H1 (cell line): ENCODE measurements around the gene TSNAXIP1. TPM values are rescaled to one million over a fixed set of nuclear protein-coding genes. Genes with fewer than 3 reads are reported as not detected.

Source experiments
- ATF2 ChIP-seq: IDR thresholded peaks from 2 replicates; pipeline ENCODE4 v1.6.1; 2012; ENCODE audit warnings: low read length, inconsistent platforms
- CBX5 ChIP-seq: fragments of 300-800, 300-1000 bp; sonication (generic); IDR thresholded peaks from 2 replicates; pipeline ENCODE4 v1.7.1; 2016; ENCODE audit warnings: antibody characterized with exemption, low read length, low read depth
- CBX8 ChIP-seq: fragments of 300-800, 300-1000 bp; sonication (generic); IDR thresholded peaks from 2 replicates; pipeline ENCODE4 v1.7.1; 2016; ENCODE audit warnings: low read depth, low read length, borderline replicate concordance
- CHD1 ChIP-seq: IDR thresholded peaks from 2 replicates; pipeline ENCODE4 v1.6.1; 2012; ENCODE audit warnings: low read depth, low read length, improper control_type of control experiment
- CHD2 ChIP-seq: IDR thresholded peaks from 2 replicates; pipeline ENCODE4 v1.6.1; 2012; ENCODE audit warnings: low read length, improper control_type of control experiment
- CTBP2 ChIP-seq: IDR thresholded peaks from 2 replicates; pipeline ENCODE4 v1.7.0; 2011; ENCODE audit warnings: borderline replicate concordance, mild to moderate bottlenecking, moderate library complexity, mixed read lengths, low read length; ENCODE audit not compliant: insufficient read depth, insufficient read length
- E2F6 ChIP-seq: IDR thresholded peaks from 2 replicates; pipeline ENCODE4 v1.6.1; 2012; ENCODE audit warnings: inconsistent platforms
- EP300 ChIP-seq, 2 experiments: IDR thresholded peaks; 1 replicate in 1 of 2; 2 replicates in 1 of 2; pipeline ENCODE4 v1.6.1; 2011 to 2012; ENCODE audit warnings: low read depth in 2 of 2, low read length in 2 of 2, mild to moderate bottlenecking in 2 of 2, borderline replicate concordance in 1 of 2, inconsistent platforms in 1 of 2, moderate library complexity in 1 of 2
- HDAC6 ChIP-seq: IDR thresholded peaks from one replicate; pipeline ENCODE4 v1.7.1; 2012; ENCODE audit warnings: low read depth, mild to moderate bottlenecking, inconsistent platforms, low read length, moderate library complexity
- JUN ChIP-seq: IDR thresholded peaks from 2 replicates; pipeline ENCODE4 v1.6.1; 2011; ENCODE audit warnings: low read depth, mild to moderate bottlenecking, improper control_type of control experiment, low read length
- KDM1A ChIP-seq: fragments of 200-600, 300-600 bp; sonication (generic); IDR thresholded peaks from 2 replicates; pipeline ENCODE4 v1.7.1; 2016; ENCODE audit warnings: mild to moderate bottlenecking, low read length, borderline replicate concordance
- NANOG ChIP-seq: IDR thresholded peaks from 2 replicates; pipeline ENCODE4 v1.6.1; 2011; ENCODE audit warnings: low read length, low read depth, mild to moderate bottlenecking, inconsistent platforms; ENCODE audit not compliant: insufficient read depth, poor library complexity, severe bottlenecking
- POLR2A ChIP-seq, 2 experiments: IDR thresholded peaks; 1 replicate in 1 of 2; 2 replicates in 1 of 2; pipeline ENCODE4 v1.6.1; 2011; ENCODE audit warnings: low read depth in 2 of 2, low read length in 2 of 2, mild to moderate bottlenecking in 2 of 2; ENCODE audit errors: control extremely low read depth in 1 of 2
- POLR2AphosphoS5 ChIP-seq: IDR thresholded peaks from 2 replicates; pipeline ENCODE4 v1.6.1; 2011; ENCODE audit warnings: low read depth, low read length
- SAP30 ChIP-seq: fragments of 300-600 bp; sonication (generic); IDR thresholded peaks from 2 replicates; pipeline ENCODE4 v1.7.1; 2012; ENCODE audit warnings: low read length, moderate library complexity, mild to moderate bottlenecking, inconsistent platforms; ENCODE audit not compliant: insufficient read depth, insufficient replicate concordance
- SIRT6 ChIP-seq: IDR thresholded peaks from one replicate; pipeline ENCODE4 v1.7.1; 2012; ENCODE audit warnings: low read length, inconsistent platforms
- SP1 ChIP-seq: IDR thresholded peaks from 2 replicates; pipeline ENCODE4 v1.6.1; 2011; ENCODE audit warnings: low read depth, low read length
- TAF1 ChIP-seq: IDR thresholded peaks from 2 replicates; pipeline ENCODE4 v1.6.1; 2011; ENCODE audit warnings: mild to moderate bottlenecking, low read depth, low read length
- TAF7 ChIP-seq: optimal IDR thresholded peaks from 2 replicates; pipeline ENCODE3; 2011; ENCODE audit warnings: low read depth, mild to moderate bottlenecking, inconsistent platforms, low read length, moderate library complexity, borderline replicate concordance
- TCF12 ChIP-seq: IDR thresholded peaks from 2 replicates; pipeline ENCODE4 v1.6.1; 2011; ENCODE audit warnings: low read depth, mild to moderate bottlenecking, low read length
- polyA plus RNA-seq, 7 experiments: library from polyadenylated mRNA; depleted of rRNA in 3 of 7; stranded (reverse) in 5 of 7; unstranded in 2 of 7; fragments of >200 nt in 5 of 7; fragments of 200-250 nt in 2 of 7; gene quantifications; 1 replicate in 5 of 7; 2 replicates in 1 of 7; 4 replicates in 1 of 7; pipeline versions ENCODE4 v1.2.1 to v1.2.3, GENCODE V29; 2011 to 2013; ENCODE audit warnings: missing spikeins in 2 of 7, mixed read lengths in 2 of 7
- total RNA-seq: library from RNA; stranded (reverse); fragmentation: NEBNext Ultra II Directional; extraction: Animal tissue kit (Norgen Biotek cat#: 25700); gene quantifications from 2 replicates; pipeline ENCODE4 v1.2.1, GENCODE V29; 2021

TSNAXIP1 gene
- total and polyA plus RNA-seq, 2 of the 8 experiments (the other 6 are each of a cell fraction or from before 2014, with no cell fraction given): 0.37 to 0.94 TPM

GRCh38 chr16:67872631-67873434 lies 66.1 kb downstream of the TSNAXIP1 start, which contains the start of gene EDC4 (continued):
- TF ChIP-seq ATF2 (0 out of 2 replicates have a peak, but pooled peaks have one; percentile 11), POLR2A (IDR thresholded peaks at IDR 0.05; ENCODE audit: control extremely low read depth in 1 of 2, low read depth in 2 of 2, low read length in 2 of 2) (peak in 1 of 2 experiments; percentile 74; a peak in 2 of 3 replicates), KDM1A (no peak), SIRT6 (no peak), TCF12 (no peak), SP1 (0 out of 2 replicates have a peak, but pooled peaks have one; percentile 43), TAF7 (no peak), TAF1 (peak; percentile 84), CHD1 (no peak), CHD2 (peak; percentile 56; the same call in 1 of the 2 replicates), POLR2AphosphoS5 (peak; percentile 52), SAP30 (peak; percentile 4), CBX8 (no peak), JUN (0 out of 2 replicates have a peak, but pooled peaks have one; percentile 28), CBX5 (no peak), CTBP2 (no peak), E2F6 (no peak), EP300 (IDR thresholded peaks at IDR 0.05; ENCODE audit: borderline replicate concordance in 1 of 2, low read depth in 2 of 2, low read length in 2 of 2) (no peak; a peak in 1 of 3 replicates), HDAC6 (no peak), NANOG (no peak)
